Cardiac muscle cell (in vitro differentiated cells and primary cell): Measurements from ENCODE around the gene CORT. TPM values are rescaled to one million over a fixed set of nuclear protein-coding genes. Genes with fewer than 3 reads are reported as not detected.
"Not testable (repeated sequence)": the region's sequence is repeated elsewhere in the genome, so short reads cannot be mapped to it uniquely, and the experiment has no call there.

Experiments used
- DNase-seq, 2 donors: peaks; one replicate each; pipeline versions ENCODE4 v3.0.0 to v3.0.0-alpha.2; 2010 to 2017; ENCODE audit warnings: low read depth in 1 of 2, low spot score in 1 of 2
- H3K27ac ChIP-seq: fragments of 200-600 bp; sonication (generic); 2 replicates; pipeline ENCODE4 v1.5.1; 2016
- H3K27me3 ChIP-seq: fragments of 200-600 bp; sonication (generic); 2 replicates; pipeline ENCODE4 v1.6.0; 2016; ENCODE audit warnings: control low read depth
- H3K36me3 ChIP-seq: fragments of 200-600 bp; sonication (generic); 2 replicates; pipeline ENCODE4 v1.5.1; 2016; ENCODE audit warnings: control low read depth
- H3K4me1 ChIP-seq: fragments of 200-600 bp; sonication (generic); 2 replicates; pipeline ENCODE4 v1.8.1; 2017; ENCODE audit warnings: low read depth, mild to moderate bottlenecking, mixed run types
- H3K4me3 ChIP-seq: fragments of 200-600 bp; sonication (generic); 2 replicates; pipeline ENCODE4 v1.5.1; 2016; ENCODE audit warnings: mild to moderate bottlenecking
- H3K9me3 ChIP-seq: fragments of 200-600 bp; sonication (generic); 2 replicates; pipeline ENCODE4 v1.5.1; 2017; ENCODE audit warnings: low read depth, mild to moderate bottlenecking, control low read depth
- CTCF ChIP-seq: IDR thresholded peaks from 2 replicates; pipeline ENCODE4 v1.5.1; 2012; ENCODE audit warnings: low read depth, mild to moderate bottlenecking, low read length
- polyA plus RNA-seq: library from polyadenylated mRNA; unstranded; fragments of >200 nt; fragmentation: Nextera tagmentation; extraction: Ambion mirVana; gene quantifications from 2 replicates; pipeline ENCODE4 v1.2.1, GENCODE V29; 2016
- total RNA-seq: library from RNA; depleted of rRNA; stranded (reverse); fragments of >200 nt; gene quantifications from 2 replicates; pipeline ENCODE4 v1.2.3, GENCODE V29; 2016

The CORT gene, protein sequence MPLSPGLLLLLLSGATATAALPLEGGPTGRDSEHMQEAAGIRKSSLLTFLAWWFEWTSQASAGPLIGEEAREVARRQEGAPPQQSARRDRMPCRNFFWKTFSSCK
- total RNA-seq (2.3 and 3.1 TPM in 2 replicates), polyA plus RNA-seq (1.2 and 2.3 TPM in 2 replicates)

DNA sequence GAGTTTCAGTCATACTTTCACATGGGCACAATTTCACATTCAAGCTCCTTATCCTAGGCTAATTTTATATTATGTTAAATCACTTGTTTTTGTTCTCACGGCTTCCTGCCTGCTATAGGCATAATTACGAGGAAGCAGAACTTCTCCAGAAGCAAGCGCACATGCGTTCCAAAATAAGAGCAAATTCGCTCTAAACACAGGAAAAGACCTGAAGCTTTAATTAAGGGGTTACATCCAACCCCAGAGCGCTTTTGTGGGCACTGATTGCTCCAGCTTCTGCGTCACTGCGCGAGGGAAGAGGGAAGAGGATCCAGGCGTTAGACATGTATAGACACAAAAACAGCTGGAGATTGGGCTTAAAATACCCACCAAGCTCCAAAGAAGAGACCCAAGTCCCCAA is at the start of gene CORT:
Gene CORT (plus strand): TSS at position 281 of the 400 bp plus-strand sequence. CDS start 193 bp downstream, outside the sequence.
- no peak within 1 kb of the TSS for H3K27ac ChIP-seq

DNA sequence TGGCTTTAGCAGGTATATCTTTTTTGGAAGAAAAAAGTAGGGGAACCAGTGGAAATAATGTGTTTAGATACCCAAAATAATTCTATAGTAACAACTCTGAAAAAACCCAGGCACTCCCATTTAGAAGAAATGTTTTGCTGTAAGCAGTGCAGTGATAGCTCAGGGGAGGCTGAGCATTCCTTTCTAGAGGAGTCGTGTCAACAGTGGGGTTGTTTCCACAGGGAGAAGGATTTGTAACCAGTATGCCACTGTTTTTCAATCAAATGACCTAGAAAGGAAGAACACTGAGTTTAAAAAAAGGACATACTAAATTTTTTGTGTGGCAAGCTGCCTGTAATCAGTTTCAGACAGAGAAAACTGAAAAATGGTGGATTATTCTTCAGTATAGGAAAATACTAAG is 48.5 kb upstream of the CORT start:
- peak in 1 of 2 donors; percentile 56 for DNase-seq
- no peak for TF ChIP-seq CTCF
- H3K4me3 ChIP-seq: no peak overlapping the region
- H3K4me1 ChIP-seq: peaks cover 9% of the 10 kb centered on the region
- peaks cover 44% of the 10 kb centered on the region for H3K36me3 ChIP-seq
- H3K27ac ChIP-seq: no peak overlapping the region
- no peaks in the 10 kb centered on the region for H3K27me3 ChIP-seq
- no peaks in the 10 kb centered on the region for H3K9me3 ChIP-seq

More for the DNA sequence above, at the start of gene CORT:
- peaks cover 4% of the 10 kb centered on the region for H3K4me1 ChIP-seq
- H3K4me3 ChIP-seq: no peak within 1 kb of the TSS
- no peak for DNase-seq
- H3K9me3 ChIP-seq: no peaks in the 10 kb centered on the region
- no peaks in the 10 kb centered on the region for H3K36me3 ChIP-seq
- no peak for TF ChIP-seq CTCF
- no peaks in the 10 kb centered on the region for H3K27me3 ChIP-seq

GRCh38 chr1:10402729-10403274 is 47.0 kb upstream of the CORT start:
- Histone ChIP-seq H3K9me3 (no peaks in the 10 kb centered on the region), H3K27ac (no peak overlapping the region), H3K27me3 (no peaks in the 10 kb centered on the region), H3K4me1 (peaks cover 9% of the 10 kb centered on the region), H3K4me3 (no peak overlapping the region), H3K36me3 (peaks cover 59% of the 10 kb centered on the region)
- no peak for DNase-seq
- no peak for TF ChIP-seq CTCF

DNA sequence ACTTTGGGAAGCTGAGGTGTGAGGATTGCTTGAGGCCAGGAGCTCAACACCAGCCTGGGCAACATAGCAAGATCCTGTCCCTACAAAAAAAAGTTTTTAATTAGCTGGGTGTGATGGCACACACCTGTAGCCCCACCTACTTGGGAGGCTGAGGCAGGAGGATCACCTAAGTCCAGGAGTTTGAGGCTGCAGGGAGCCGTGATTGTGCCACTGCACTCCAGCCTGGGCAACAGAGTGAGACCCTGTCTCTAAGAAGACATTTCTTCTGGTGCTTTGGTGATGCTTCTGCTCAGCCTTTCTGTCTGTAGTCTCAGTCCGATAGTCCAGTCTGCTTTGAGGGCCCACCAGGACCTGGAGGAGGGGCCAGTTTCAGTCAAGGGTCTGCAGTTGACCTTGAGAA is 42.6 kb upstream of the CORT start:
- Histone ChIP-seq H3K9me3 (no peaks in the 10 kb centered on the region), H3K27me3 (no peaks in the 10 kb centered on the region), H3K4me1 (no peaks in the 10 kb centered on the region), H3K27ac (no peak overlapping the region), H3K4me3 (no peak overlapping the region), H3K36me3 (peaks cover 89% of the 10 kb centered on the region)
- no peak for DNase-seq
- TF ChIP-seq CTCF: no peak

DNA sequence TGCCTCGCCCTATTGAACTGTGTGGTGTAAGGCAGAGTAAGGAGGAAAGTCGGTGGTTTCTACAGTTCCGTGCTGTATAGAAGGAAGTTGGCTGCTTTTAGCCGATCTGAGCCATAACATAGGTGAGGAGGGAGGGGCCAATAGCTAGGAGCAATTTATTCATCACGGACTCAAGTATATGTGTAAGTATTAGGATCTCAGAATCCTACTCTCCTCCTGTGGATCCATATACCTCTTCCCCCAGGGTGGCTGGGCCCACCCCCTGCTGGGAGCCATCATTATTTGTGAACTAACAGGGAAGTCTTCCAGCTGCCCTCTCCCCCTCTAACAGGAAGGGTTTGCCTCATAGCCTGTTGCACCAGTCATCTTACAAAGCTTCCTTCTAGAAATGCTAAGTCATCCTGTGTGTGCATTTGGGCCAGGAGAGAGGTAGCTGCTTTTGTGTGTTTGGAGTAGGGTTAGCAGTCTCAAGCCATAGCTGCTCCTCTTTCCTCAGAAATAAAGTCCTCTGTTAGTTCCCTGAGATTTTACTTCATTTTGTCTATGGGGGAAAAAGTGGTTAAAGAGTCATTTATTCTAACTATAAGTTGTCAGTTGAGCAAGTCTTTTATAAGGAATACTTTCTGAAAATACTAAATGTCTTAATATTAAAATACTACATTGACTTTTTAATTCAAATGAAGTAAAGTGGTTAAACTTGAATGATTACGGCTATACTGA is 34.5 kb upstream of the CORT start:
- H3K4me1 ChIP-seq: no peaks in the 10 kb centered on the region
- TF ChIP-seq CTCF: no peak
- no peak overlapping the region for H3K27ac ChIP-seq
- H3K9me3 ChIP-seq: no peaks in the 10 kb centered on the region
- peaks cover 74% of the 10 kb centered on the region for H3K36me3 ChIP-seq
- peak in 1 of 2 donors; percentile 87 for DNase-seq
- no peaks in the 10 kb centered on the region for H3K27me3 ChIP-seq
- no peak overlapping the region for H3K4me3 ChIP-seq

GRCh38 chr1:10415967-10416366 is 33.9 kb upstream of the CORT start:
- H3K4me1 ChIP-seq, H3K27ac ChIP-seq, DNase-seq, H3K27me3 ChIP-seq, H3K4me3 ChIP-seq, H3K9me3 ChIP-seq: not testable (repeated sequence)
- H3K36me3 ChIP-seq: peaks cover 75% of the 10 kb centered on the region

GRCh38 chr1:10418741-10419140 is 31.1 kb upstream of the CORT start:
- not testable (repeated sequence) for H3K27me3 ChIP-seq, H3K9me3 ChIP-seq, H3K4me3 ChIP-seq, H3K4me1 ChIP-seq, DNase-seq, H3K27ac ChIP-seq
- H3K36me3 ChIP-seq: peaks cover 52% of the 10 kb centered on the region
